K562 (cell line): ENCODE results near the gene HARS1. TPM values are rescaled to one million over a fixed set of nuclear protein-coding genes. Genes with fewer than 3 reads are reported as not detected.

Experiments used
- BRCA1 ChIP-seq, 2 experiments: fragments of 450-650 bp in 1 of 2; sonication (generic) in 1 of 2; formaldehyde crosslinking in 1 of 2; IDR thresholded peaks; 2 replicates each; pipeline versions ENCODE4 v1.5.0 to v1.6.1; 2017 to 2020; ENCODE audit warnings: mild to moderate bottlenecking in 1 of 2, missing genetic modification reagents in 1 of 2
- CREB3 ChIP-seq: fragments of 450-650 bp; conservative IDR thresholded peaks from 2 replicates; pipeline ENCODE4 v1.6.1; 2016; ENCODE audit warnings: missing genetic modification characterization, low read depth, mild to moderate bottlenecking, missing compliant biosample characterization, moderate library complexity
- CXXC5 ChIP-seq: fragments of 250-450 bp; sonication (Bioruptor Pico); IDR thresholded peaks from 2 replicates; pipeline ENCODE4 v1.8.0; 2022; ENCODE audit warnings: inconsistent platforms, mild to moderate bottlenecking, moderate library complexity
- DNMT1 ChIP-seq: fragments of 450-650 bp; IDR thresholded peaks from 2 replicates; pipeline ENCODE4 v1.6.1; 2016; ENCODE audit warnings: antibody characterized with exemption, mild to moderate bottlenecking
- FOXA1 ChIP-seq: fragments of 450-650 bp; IDR thresholded peaks from 2 replicates; pipeline ENCODE4 v1.6.1; 2016; ENCODE audit warnings: mild to moderate bottlenecking, borderline replicate concordance
- HMGN3 ChIP-seq: IDR thresholded peaks from 2 replicates; pipeline ENCODE4 v1.6.1; 2011; ENCODE audit warnings: borderline replicate concordance, low read depth, mild to moderate bottlenecking, mixed read lengths, low read length; ENCODE audit not compliant: insufficient read length; ENCODE audit errors: extremely low read depth
- HNRNPLL ChIP-seq: fragments of 200-400 bp; formaldehyde crosslinking; IDR thresholded peaks from 2 replicates; pipeline ENCODE4 v1.6.1; 2017; ENCODE audit warnings: low read length, low read depth, mild to moderate bottlenecking; ENCODE audit not compliant: poor library complexity, severe bottlenecking
- KAT7 ChIP-seq: sonication (generic); formaldehyde crosslinking; IDR thresholded peaks from 2 replicates; pipeline ENCODE4 v1.8.0; 2022; ENCODE audit warnings: missing genetic modification reagents, mild to moderate bottlenecking, borderline replicate concordance
- KHSRP ChIP-seq: fragments of 450-650 bp; IDR thresholded peaks from 2 replicates; pipeline ENCODE4 v1.6.1; 2017
- MEIS2 ChIP-seq: fragments of 450-650 bp; IDR thresholded peaks from 2 replicates; pipeline ENCODE4 v1.6.1; 2014; ENCODE audit warnings: mild to moderate bottlenecking; ENCODE audit not compliant: partially characterized antibody
- MTA3 ChIP-seq: fragments of 450-650 bp; formaldehyde crosslinking; IDR thresholded peaks from 2 replicates; pipeline ENCODE4 v1.6.1; 2017; ENCODE audit warnings: mild to moderate bottlenecking, borderline replicate concordance
- MYBL2 ChIP-seq, 2 experiments: fragments of 450-650 bp in 1 of 2; sonication (generic) in 1 of 2; formaldehyde crosslinking in 1 of 2; IDR thresholded peaks; 2 replicates each; pipeline versions ENCODE4 v1.6.1 to v1.8.1; 2017 to 2022; ENCODE audit warnings: borderline replicate concordance in 1 of 2, inconsistent platforms in 1 of 2, low read depth in 1 of 2, mild to moderate bottlenecking in 1 of 2, missing genetic modification reagents in 1 of 2, moderate library complexity in 1 of 2
- NFXL1 ChIP-seq: fragments of 450-650 bp; formaldehyde crosslinking; IDR thresholded peaks from 2 replicates; pipeline ENCODE4 v1.4.0; 2021; ENCODE audit warnings: mild to moderate bottlenecking
- NONO ChIP-seq, 2 experiments: fragments of 200-400 bp in 1 of 2; fragments of 450-650 bp in 1 of 2; formaldehyde crosslinking in 1 of 2; IDR thresholded peaks; 2 replicates each; pipeline ENCODE4 v1.6.1; 2017; ENCODE audit warnings: low read depth in 2 of 2, mild to moderate bottlenecking in 2 of 2, moderate library complexity in 2 of 2, low read length in 1 of 2
- RCOR1 ChIP-seq, 2 experiments: IDR thresholded peaks; 2 replicates each; pipeline ENCODE4 v1.6.1; 2012; ENCODE audit warnings: low read depth in 2 of 2, low read length in 2 of 2, borderline replicate concordance in 1 of 2, improper control_type of control experiment in 1 of 2
- TEAD4 ChIP-seq, 2 experiments: sonication (generic) in 1 of 2; formaldehyde crosslinking in 1 of 2; IDR thresholded peaks; 2 replicates each; pipeline versions ENCODE4 v1.6.1 to v1.8.0; 2012 to 2022; ENCODE audit warnings: borderline replicate concordance in 1 of 2, inconsistent platforms in 1 of 2, low read length in 1 of 2, mild to moderate bottlenecking in 1 of 2, missing genetic modification reagents in 1 of 2
- ZNF121 ChIP-seq: sonication (generic); formaldehyde crosslinking; conservative IDR thresholded peaks from 2 replicates; pipeline ENCODE4 v1.8.0; 2022; ENCODE audit warnings: missing genetic modification reagents
- ZNF224 ChIP-seq: sonication (generic); formaldehyde crosslinking; IDR thresholded peaks from 2 replicates; pipeline ENCODE4 v1.8.0; 2022; ENCODE audit warnings: mild to moderate bottlenecking, missing genetic modification reagents
- ZNF274 ChIP-seq: IDR thresholded peaks from 2 replicates; pipeline ENCODE4 v1.6.1; 2011; ENCODE audit warnings: low read depth, mild to moderate bottlenecking, low read length, moderate library complexity, borderline replicate concordance
- ZNF639 ChIP-seq, 2 experiments: fragments of 200-800 bp in 1 of 2; sonication (Bioruptor generic) in 1 of 2; sonication (generic) in 1 of 2; formaldehyde crosslinking in 1 of 2; IDR thresholded peaks in 1 of 2; conservative IDR thresholded peaks in 1 of 2; 2 replicates each; pipeline versions ENCODE4 v1.5.0 to v1.6.1; 2016 to 2020; ENCODE audit warnings: missing compliant biosample characterization in 1 of 2, missing genetic modification characterization in 1 of 2, missing genetic modification reagents in 1 of 2
- ZNF766 ChIP-seq: fragments of 200-800 bp; sonication (Bioruptor generic); conservative IDR thresholded peaks from 2 replicates; pipeline ENCODE4 v1.6.1; 2016; ENCODE audit warnings: missing genetic modification characterization, missing compliant biosample characterization
- polyA plus RNA-seq, 8 experiments: library from polyadenylated mRNA; depleted of rRNA in 4 of 8; stranded (reverse) in 5 of 8; unstranded in 3 of 8; fragments of >200 nt; fragmentation: Nextera tagmentation in 2 of 8; fragmentation: Illumina TruSeq in 1 of 8; extraction: Ambion mirVana in 2 of 8; extraction: Trizol in 1 of 8; gene quantifications; 2 replicates each; pipeline versions ENCODE4 v1.2.1 to v1.2.3, GENCODE V29; 2011 to 2014; ENCODE audit warnings: inconsistent platforms in 1 of 8, missing spikeins in 1 of 8
- total RNA-seq, 7 experiments: library from RNA; depleted of rRNA in 6 of 7; stranded (reverse); fragments of >200 nt in 6 of 7; fragmentation: Illumina TruSeq in 2 of 7; extraction: Trizol in 2 of 7; gene quantifications; 2 replicates each; pipeline versions ENCODE4 v1.2.1 to v1.2.3, GENCODE V29; 2011 to 2021; ENCODE audit warnings: low replicate concordance in 1 of 7

Gene HARS1
- total and polyA plus RNA-seq, 9 of the 15 experiments (the other 6 are each of a cell fraction or from before 2014, with no cell fraction given), result 13.5 to 88.5 (median 75.2) TPM

GRCh38 chr5:140700177-140701144, 9.3 kb upstream of the HARS1 start, which contains the start of gene ZMAT2 (continued):
- TF ChIP-seq MTA3, result no peak
- TF ChIP-seq MYBL2 (IDR thresholded peaks at IDR 0.05; ENCODE audit: low read depth), result no peak
- no peak for TF ChIP-seq MYBL2 (CRISPR knock-in tag; IDR thresholded peaks at IDR 0.05; ENCODE audit: borderline replicate concordance)
- TF ChIP-seq ZNF121, result no peak
- TF ChIP-seq ZNF766, result peak; percentile 60; the same call in 1 of the 2 replicates
- peak; percentile 54 for TF ChIP-seq MEIS2
- no peak for TF ChIP-seq CXXC5 (CRISPR knock-in tag)
- TF ChIP-seq HNRNPLL, result no peak
- TF ChIP-seq ZNF224 (CRISPR knock-in tag), result no peak
- no peak for TF ChIP-seq KHSRP
- TF ChIP-seq CREB3, result no peak
- 0 out of 2 replicates have a peak, but pooled peaks have one; percentile 22 for TF ChIP-seq TEAD4 (IDR thresholded peaks at IDR 0.05; ENCODE audit: low read length)
- no peak for TF ChIP-seq TEAD4 (CRISPR knock-in tag; IDR thresholded peaks at IDR 0.05; ENCODE audit: borderline replicate concordance)
- TF ChIP-seq NONO (IDR thresholded peaks at IDR 0.05; ENCODE audit: low read depth in 2 of 2, low read length in 1 of 2), result no peak
- TF ChIP-seq FOXA1, result no peak
- no peak for TF ChIP-seq DNMT1
- TF ChIP-seq KAT7 (CRISPR knock-in tag), result no peak; the same call in 1 of the 2 replicates
- TF ChIP-seq ZNF274, result no peak
- 0 out of 4 replicates have a peak, but pooled peaks of 1 of the 2 experiments have one; percentile 10 for TF ChIP-seq RCOR1 (IDR thresholded peaks at IDR 0.05; ENCODE audit: borderline replicate concordance in 1 of 2, low read depth in 2 of 2, low read length in 2 of 2)
- TF ChIP-seq ZNF639 (CRISPR knock-in tag; conservative IDR thresholded peaks at IDR 0.05 in 1 of 2, IDR thresholded peaks at IDR 0.05 in 1 of 2), result no peak
- no peak for TF ChIP-seq NFXL1 (CRISPR knock-in tag)
- no peak for TF ChIP-seq HMGN3
- no peak for TF ChIP-seq BRCA1 (IDR thresholded peaks at IDR 0.05)
- no peak for TF ChIP-seq BRCA1 (CRISPR knock-in tag; IDR thresholded peaks at IDR 0.05)
